ENCODE measurements around the gene KCTD20. TPM values are rescaled to one million over a fixed set of nuclear protein-coding genes. Genes with fewer than 3 reads are reported as not detected.
A peak's percentile ranks its signal among the peaks of the same experiment; 100 is the strongest.

Gene KCTD20
- total and polyA plus RNA-seq, 4 donors, result 25.8 to 70.6 (median 43.0) TPM

- Histone ChIP-seq H3K4me1 (ENCODE audit: control insufficient read depth in 1 of 2, insufficient read depth in 2 of 2, low read length in 2 of 2) (no peaks in the 10 kb centered on the region), H3K9me3 (ENCODE audit: control insufficient read depth, low read length) (no peaks in the 10 kb centered on the region), H3K27me3 (ENCODE audit: control insufficient read depth in 1 of 2, insufficient read depth in 2 of 2, low read length in 1 of 2) (no peaks in the 10 kb centered on the region), H3K27ac (ENCODE audit: low read depth in 1 of 2, low read length in 2 of 2) (no peak overlapping the region), H3K4me3 (ENCODE audit: low read length in 2 of 2) (no peak overlapping the region), H3K36me3 (ENCODE audit: control insufficient read depth in 1 of 2, insufficient read depth in 2 of 2, low read length in 1 of 2) (no peaks in the 10 kb centered on the region)
- DNase-seq (no peak), ATAC-seq (ENCODE audit: low FRiP score) (no peak)
- 88 to 89% methylated on average over 1 of the region's 1 CpG for WGBS, 2 donors
- intact Hi-C loops (cut with DNase I), result no loop called here
Observed at GRCh38 chr6:36419310-36419709, 23.5 kb upstream of the KCTD20 start.

GRCh38 chr6:36422714-36423100 is 20.1 kb upstream of the KCTD20 start:
- WGBS, 2 donors, result 3 to 7% methylated on average over 4 of the region's 4 CpGs
- no peak for DNase-seq
- Histone ChIP-seq H3K27ac (ENCODE audit: low read depth in 1 of 2, low read length in 2 of 2) (peak overlapping the region in 1 of 2 donors; percentile 43), H3K36me3 (ENCODE audit: control insufficient read depth in 1 of 2, insufficient read depth in 2 of 2, low read length in 1 of 2) (no peaks in the 10 kb centered on the region), H3K27me3 (ENCODE audit: control insufficient read depth in 1 of 2, insufficient read depth in 2 of 2, low read length in 1 of 2) (no peaks in the 10 kb centered on the region), H3K4me3 (ENCODE audit: low read length in 2 of 2) (peak overlapping the region; percentile 36 to 52), H3K9me3 (ENCODE audit: control insufficient read depth, low read length) (no peaks in the 10 kb centered on the region), H3K4me1 (ENCODE audit: control insufficient read depth in 1 of 2, insufficient read depth in 2 of 2, low read length in 2 of 2) (no peaks in the 10 kb centered on the region)
- intact Hi-C loops (cut with DNase I), result loop anchor here in 1 of 2 donors (1.0 to 10.0 kb wide), 3 partner anchors 20 to 262 kb away; partner anchors contain the start of genes KCTD20, PXT1 and SRSF3
- ATAC-seq (ENCODE audit: low FRiP score), result no peak

GRCh38 chr6:36423101-36423824 is 19.5 kb upstream of the KCTD20 start:
- H3K4me1 ChIP-seq (ENCODE audit: control insufficient read depth in 1 of 2, insufficient read depth in 2 of 2, low read length in 2 of 2), result no peaks in the 10 kb centered on the region
- DNase-seq, result peak; percentile 99 to 100
- intact Hi-C loops (cut with DNase I), result loop anchor here in 1 of 2 donors (1.0 to 10.0 kb wide), 3 partner anchors 20 to 262 kb away; partner anchors contain the start of genes KCTD20, PXT1 and SRSF3
- peak overlapping the region; percentile 43 to 46 for H3K27ac ChIP-seq (ENCODE audit: low read depth in 1 of 2, low read length in 2 of 2)
- peak; percentile 99 for ATAC-seq (ENCODE audit: low FRiP score)
- no peaks in the 10 kb centered on the region for H3K9me3 ChIP-seq (ENCODE audit: control insufficient read depth, low read length)
- no peaks in the 10 kb centered on the region for H3K27me3 ChIP-seq (ENCODE audit: control insufficient read depth in 1 of 2, insufficient read depth in 2 of 2, low read length in 1 of 2)
- peak overlapping the region; percentile 36 to 69 for H3K4me3 ChIP-seq (ENCODE audit: low read length in 2 of 2)
- 0% methylated on average over 50 to 51 of the region's 51 CpGs for WGBS, 2 donors
- H3K36me3 ChIP-seq (ENCODE audit: control insufficient read depth in 1 of 2, insufficient read depth in 2 of 2, low read length in 1 of 2), result no peaks in the 10 kb centered on the region

- H3K4me3 ChIP-seq (ENCODE audit: low read length in 2 of 2), result no peak overlapping the region
- ATAC-seq (ENCODE audit: low FRiP score) (no peak), DNase-seq (no peak)
- intact Hi-C loops (cut with DNase I), result loop anchor here in 1 of 2 donors (10.0 kb wide), 1 partner anchor 258 kb away; no protein-coding TSS in a partner anchor
- no peaks in the 10 kb centered on the region for H3K27me3 ChIP-seq (ENCODE audit: control insufficient read depth in 1 of 2, insufficient read depth in 2 of 2, low read length in 1 of 2)
- no peaks in the 10 kb centered on the region for H3K36me3 ChIP-seq (ENCODE audit: control insufficient read depth in 1 of 2, insufficient read depth in 2 of 2, low read length in 1 of 2)
- 90 to 97% methylated on average over 3 of the region's 3 CpGs for WGBS, 2 donors
- H3K9me3 ChIP-seq (ENCODE audit: control insufficient read depth, low read length), result no peaks in the 10 kb centered on the region
- H3K4me1 ChIP-seq (ENCODE audit: control insufficient read depth in 1 of 2, insufficient read depth in 2 of 2, low read length in 2 of 2), result no peaks in the 10 kb centered on the region
- no peak overlapping the region for H3K27ac ChIP-seq (ENCODE audit: low read depth in 1 of 2, low read length in 2 of 2)
Observed at GRCh38 chr6:36426622-36427021, 16.2 kb upstream of the KCTD20 start.

GRCh38 chr6:36428911-36429310 is 13.9 kb upstream of the KCTD20 start:
- no peaks in the 10 kb centered on the region for H3K36me3 ChIP-seq (ENCODE audit: control insufficient read depth in 1 of 2, insufficient read depth in 2 of 2, low read length in 1 of 2)
- WGBS, 2 donors, result 79 to 96% methylated on average over 4 of the region's 4 CpGs
- intact Hi-C loops (cut with DNase I), result loop anchor here in 1 of 2 donors (10.0 kb wide), 1 partner anchor 256 kb away; no protein-coding TSS in a partner anchor
- no peaks in the 10 kb centered on the region for H3K27me3 ChIP-seq (ENCODE audit: control insufficient read depth in 1 of 2, insufficient read depth in 2 of 2, low read length in 1 of 2)
- peaks cover 0 to 3% of the 10 kb centered on the region in 2 donors for H3K4me1 ChIP-seq (ENCODE audit: control insufficient read depth in 1 of 2, insufficient read depth in 2 of 2, low read length in 2 of 2)
- H3K27ac ChIP-seq (ENCODE audit: low read depth in 1 of 2, low read length in 2 of 2), result no peak overlapping the region
- ATAC-seq (ENCODE audit: low FRiP score) (no peak), DNase-seq (no peak)
- no peaks in the 10 kb centered on the region for H3K9me3 ChIP-seq (ENCODE audit: control insufficient read depth, low read length)
- no peak overlapping the region for H3K4me3 ChIP-seq (ENCODE audit: low read length in 2 of 2)

GRCh38 chr6:36430351-36430750 is 12.4 kb upstream of the KCTD20 start:
- H3K36me3 ChIP-seq (ENCODE audit: control insufficient read depth in 1 of 2, insufficient read depth in 2 of 2, low read length in 1 of 2), result no peaks in the 10 kb centered on the region
- 77 to 79% methylated on average over 2 of the region's 2 CpGs for WGBS, 2 donors
- intact Hi-C loops (cut with DNase I), result no loop called here
- ATAC-seq (ENCODE audit: low FRiP score), result no peak
- H3K27me3 ChIP-seq (ENCODE audit: control insufficient read depth in 1 of 2, insufficient read depth in 2 of 2, low read length in 1 of 2), result no peaks in the 10 kb centered on the region
- no peak for DNase-seq
- no peaks in the 10 kb centered on the region for H3K9me3 ChIP-seq (ENCODE audit: control insufficient read depth, low read length)
- H3K27ac ChIP-seq (ENCODE audit: low read depth in 1 of 2, low read length in 2 of 2), result no peak overlapping the region
- no peak overlapping the region for H3K4me3 ChIP-seq (ENCODE audit: low read length in 2 of 2)
- peaks cover 0 to 3% of the 10 kb centered on the region in 2 donors for H3K4me1 ChIP-seq (ENCODE audit: control insufficient read depth in 1 of 2, insufficient read depth in 2 of 2, low read length in 2 of 2)

- no peaks in the 10 kb centered on the region for H3K9me3 ChIP-seq (ENCODE audit: control insufficient read depth, low read length)
- ATAC-seq (ENCODE audit: low FRiP score), result no peak
- DNase-seq, result no peak
- H3K27ac ChIP-seq (ENCODE audit: low read depth in 1 of 2, low read length in 2 of 2), result no peak overlapping the region
- H3K4me1 ChIP-seq (ENCODE audit: control insufficient read depth in 1 of 2, insufficient read depth in 2 of 2, low read length in 2 of 2), result peaks cover 0 to 3% of the 10 kb centered on the region in 2 donors
- H3K4me3 ChIP-seq (ENCODE audit: low read length in 2 of 2), result no peak overlapping the region
- no peaks in the 10 kb centered on the region for H3K36me3 ChIP-seq (ENCODE audit: control insufficient read depth in 1 of 2, insufficient read depth in 2 of 2, low read length in 1 of 2)
- WGBS, 2 donors, result 87% methylated on average over 4 of the region's 4 CpGs
- intact Hi-C loops (cut with DNase I), result no loop called here
- no peaks in the 10 kb centered on the region for H3K27me3 ChIP-seq (ENCODE audit: control insufficient read depth in 1 of 2, insufficient read depth in 2 of 2, low read length in 1 of 2)
Observed at GRCh38 chr6:36431197-36431596, 11.6 kb upstream of the KCTD20 start.

GRCh38 chr6:36432151-36432671 is 10.6 kb upstream of the KCTD20 start:
- WGBS, 2 donors, result 54 to 59% methylated on average over 4 of the region's 4 CpGs
- Histone ChIP-seq H3K36me3 (ENCODE audit: control insufficient read depth in 1 of 2, insufficient read depth in 2 of 2, low read length in 1 of 2) (no peaks in the 10 kb centered on the region), H3K4me1 (ENCODE audit: control insufficient read depth in 1 of 2, insufficient read depth in 2 of 2, low read length in 2 of 2) (peaks cover 0 to 3% of the 10 kb centered on the region in 2 donors), H3K9me3 (ENCODE audit: control insufficient read depth, low read length) (no peaks in the 10 kb centered on the region), H3K4me3 (ENCODE audit: low read length in 2 of 2) (no peak overlapping the region), H3K27me3 (ENCODE audit: control insufficient read depth in 1 of 2, insufficient read depth in 2 of 2, low read length in 1 of 2) (no peaks in the 10 kb centered on the region), H3K27ac (ENCODE audit: low read depth in 1 of 2, low read length in 2 of 2) (no peak overlapping the region)
- intact Hi-C loops (cut with DNase I), result no loop called here
- no peak for ATAC-seq (ENCODE audit: low FRiP score)
- DNase-seq, result no peak

GRCh38 chr6:36436466-36436865 is 6.3 kb upstream of the KCTD20 start:
- H3K9me3 ChIP-seq (ENCODE audit: control insufficient read depth, low read length), result no peaks in the 10 kb centered on the region
- intact Hi-C loops (cut with DNase I), result no loop called here
- no peak for ATAC-seq (ENCODE audit: low FRiP score)
- DNase-seq, result no peak
- H3K4me3 ChIP-seq (ENCODE audit: low read length in 2 of 2), result no peak overlapping the region
- no peak overlapping the region for H3K27ac ChIP-seq (ENCODE audit: low read depth in 1 of 2, low read length in 2 of 2)
- no peaks in the 10 kb centered on the region for H3K27me3 ChIP-seq (ENCODE audit: control insufficient read depth in 1 of 2, insufficient read depth in 2 of 2, low read length in 1 of 2)
- WGBS, 2 donors, result 93 to 97% methylated on average over 1 of the region's 1 CpG
- peaks cover 0 to 3% of the 10 kb centered on the region in 2 donors for H3K4me1 ChIP-seq (ENCODE audit: control insufficient read depth in 1 of 2, insufficient read depth in 2 of 2, low read length in 2 of 2)
- no peaks in the 10 kb centered on the region for H3K36me3 ChIP-seq (ENCODE audit: control insufficient read depth in 1 of 2, insufficient read depth in 2 of 2, low read length in 1 of 2)

All from aorta (tissue), 5 donors.